Small intestine (tissue), 7 donors: ENCODE measurements around the gene PHKA2. TPM values are rescaled to one million over a fixed set of nuclear protein-coding genes. Genes with fewer than 3 reads are reported as not detected.

Experiments used
- DNase-seq, 2 donors: peaks; one replicate each; pipeline versions ENCODE4 v3.0.0 to v3.0.0-alpha.2; 2013
- FAIRE-seq: peaks from 2 replicates; lab custom pipeline; 2012; peaks lifted over from hg19 to GRCh38; lab: Jason Lieb, UNC
- H3K27ac ChIP-seq, 3 donors: one replicate each; pipeline ENCODE4 v1.5.1; 2013; ENCODE audit warnings: low read length in 2 of 3, mild to moderate bottlenecking in 2 of 3, control low read depth in 1 of 3, inconsistent platforms in 1 of 3, low read depth in 1 of 3, moderate library complexity in 1 of 3
- H3K27me3 ChIP-seq, 3 donors: one replicate each; pipeline ENCODE4 v1.6.1; 2013; ENCODE audit warnings: low read length in 3 of 3, inconsistent platforms in 1 of 3; ENCODE audit not compliant: control insufficient read depth in 3 of 3, insufficient read depth in 3 of 3
- H3K36me3 ChIP-seq, 3 donors: one replicate each; pipeline ENCODE4 v1.6.1; 2013; ENCODE audit warnings: low read length in 3 of 3, inconsistent platforms in 1 of 3, low read depth in 1 of 3, mild to moderate bottlenecking in 1 of 3, moderate library complexity in 1 of 3; ENCODE audit not compliant: control insufficient read depth in 3 of 3, insufficient read depth in 2 of 3
- H3K4me1 ChIP-seq, 3 donors: one replicate each; pipeline ENCODE4 v1.6.1; 2013; ENCODE audit warnings: low read length in 2 of 3, inconsistent platforms in 1 of 3, low read depth in 1 of 3, mild to moderate bottlenecking in 1 of 3, moderate library complexity in 1 of 3; ENCODE audit not compliant: control insufficient read depth in 3 of 3, insufficient read depth in 2 of 3
- H3K4me3 ChIP-seq, 3 donors: one replicate each; pipeline ENCODE4 v1.5.1; 2013; ENCODE audit warnings: low read length in 3 of 3, control low read depth in 1 of 3, inconsistent platforms in 1 of 3, low read depth in 1 of 3, mild to moderate bottlenecking in 1 of 3, moderate library complexity in 1 of 3
- H3K9me3 ChIP-seq, 2 donors: one replicate each; pipeline ENCODE4 v1.6.1; 2013; ENCODE audit warnings: low read depth in 1 of 2, low read length in 1 of 2; ENCODE audit not compliant: control insufficient read depth in 2 of 2, insufficient read depth in 1 of 2
- WGBS, 3 donors: extraction: QIAGEN DNeasy Blood & Tissue Kit; methylation state at CpG; one replicate each; pipeline ENCODE4 v1.1.7; 2013; 5-methylcytosine and 5-hydroxymethylcytosine counted together
- polyA plus RNA-seq, 4 donors: library from polyadenylated mRNA; stranded (reverse) in 3 of 4; unstranded in 1 of 4; fragments of 200-250 nt in 3 of 4; fragments of 120-200 nt in 1 of 4; gene quantifications; one replicate each; pipeline versions ENCODE4 v1.2.1 to v1.2.3, GENCODE V29; 2013
- donor health status: healthy with polysubstance abuse.
- donor health status: control.
- donor health status: control.
- donor health status: Bipolar disorder and iron deficiency.
- donor health status: healthy.

Gene PHKA2
- polyA plus RNA-seq, 4 donors, result 16.8 to 55.6 (median 21.4) TPM

DNA sequence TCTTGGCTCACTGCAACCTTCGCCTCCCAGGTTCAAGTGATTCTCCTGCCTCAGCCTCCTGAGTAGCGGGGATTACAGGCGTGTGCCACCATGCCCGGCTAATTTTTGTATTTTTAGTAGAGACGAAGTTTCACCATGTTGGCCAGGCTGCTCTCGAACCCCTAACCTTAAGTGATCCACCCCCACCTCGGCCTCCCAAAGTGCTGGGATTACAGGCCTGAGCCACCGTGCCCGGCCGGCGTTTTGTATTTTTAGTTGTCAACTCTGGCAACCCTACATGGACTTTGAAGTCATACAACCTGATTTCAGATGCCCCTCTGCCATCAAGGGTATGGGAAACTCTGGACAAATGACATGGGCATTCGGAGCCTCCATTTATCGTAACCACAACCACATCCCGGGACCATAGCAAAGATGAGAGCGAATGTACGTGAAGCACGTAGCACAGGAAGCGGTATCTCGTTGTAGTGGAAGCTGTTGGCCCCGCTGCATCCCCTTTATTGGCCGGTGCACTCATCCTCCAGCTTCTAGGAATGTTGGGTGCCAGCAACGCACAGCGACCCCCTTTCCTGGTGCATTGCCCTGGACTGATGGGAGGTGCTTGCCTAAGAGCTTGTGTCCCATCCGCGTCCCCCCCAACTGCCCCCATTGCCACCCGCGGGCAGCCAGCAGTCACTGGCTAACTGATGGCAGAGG is 109.2 kb downstream of the PHKA2 start:
- no peaks in the 10 kb centered on the region for H3K27me3 ChIP-seq
- WGBS, 3 donors, result 89 to 92% (median 91%) methylated on average over 23 to 27 of the region's 27 CpGs
- H3K27ac ChIP-seq, result no peak overlapping the region
- H3K4me1 ChIP-seq, result no peaks in the 10 kb centered on the region
- no peak for FAIRE-seq
- no peak overlapping the region for H3K4me3 ChIP-seq
- no peaks in the 10 kb centered on the region for H3K36me3 ChIP-seq
- no peak for DNase-seq
- no peaks in the 10 kb centered on the region for H3K9me3 ChIP-seq

DNA sequence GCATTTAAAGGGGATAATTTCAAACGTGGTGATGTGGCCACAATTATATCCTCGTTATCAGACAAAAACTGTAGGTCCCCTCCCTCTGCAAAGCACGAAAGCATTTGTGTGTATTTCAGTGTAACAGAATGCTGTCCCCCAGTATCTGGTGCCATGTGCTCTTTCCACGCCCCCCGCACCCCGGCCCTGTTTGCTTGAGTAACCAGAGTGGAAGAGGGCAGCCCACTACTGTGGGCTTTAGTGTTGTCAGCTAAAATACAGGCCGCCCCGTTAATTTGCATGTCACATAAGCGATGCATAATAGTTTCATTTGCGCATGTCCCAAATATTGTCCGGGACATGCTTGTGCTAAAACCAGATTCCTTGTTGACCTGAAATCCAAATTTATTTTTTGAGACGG is 110.1 kb downstream of the PHKA2 start:
- Histone ChIP-seq H3K4me3 (no peak overlapping the region), H3K27me3 (no peaks in the 10 kb centered on the region), H3K36me3 (no peaks in the 10 kb centered on the region), H3K27ac (no peak overlapping the region), H3K4me1 (no peaks in the 10 kb centered on the region), H3K9me3 (no peaks in the 10 kb centered on the region)
- 86 to 93% (median 87%) methylated on average over 12 of the region's 12 CpGs for WGBS, 3 donors
- FAIRE-seq (no peak), DNase-seq (no peak)

DNA sequence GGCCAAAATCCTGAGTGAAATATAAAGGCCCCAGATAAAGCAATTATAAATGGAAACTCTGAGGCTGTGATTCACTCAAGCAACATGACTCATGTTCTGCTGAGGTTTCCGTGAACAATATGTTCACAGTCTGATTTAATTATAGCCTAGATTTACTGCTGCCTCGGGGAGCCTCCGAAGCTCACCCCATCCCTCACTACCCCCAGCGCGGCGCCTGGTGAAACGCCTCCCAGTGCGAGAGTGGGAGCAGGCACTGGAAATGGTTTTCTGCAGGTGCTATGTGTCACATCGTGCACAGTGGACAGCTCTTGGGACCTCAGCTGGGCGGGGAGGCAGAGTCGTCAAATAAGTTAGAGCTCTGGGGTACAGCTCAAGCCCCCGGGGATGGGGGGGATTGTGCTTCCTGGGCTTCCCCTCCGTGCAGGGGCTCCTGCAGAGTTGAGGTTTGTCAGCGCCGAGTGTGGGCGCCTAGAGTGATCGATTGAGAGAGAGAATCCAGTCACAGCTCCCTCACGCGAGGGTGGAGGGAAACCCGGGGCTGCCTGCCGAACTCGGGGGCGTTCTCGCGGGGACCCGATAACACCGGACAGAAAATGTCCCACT is 110.6 kb downstream of the PHKA2 start:
- Histone ChIP-seq H3K4me3 (no peak overlapping the region), H3K9me3 (no peaks in the 10 kb centered on the region), H3K27me3 (no peaks in the 10 kb centered on the region), H3K36me3 (no peaks in the 10 kb centered on the region), H3K4me1 (no peaks in the 10 kb centered on the region), H3K27ac (no peak overlapping the region)
- FAIRE-seq (no peak), DNase-seq (no peak)
- 64 to 85% (median 77%) methylated on average over 26 to 27 of the region's 27 CpGs for WGBS, 3 donors

DNA sequence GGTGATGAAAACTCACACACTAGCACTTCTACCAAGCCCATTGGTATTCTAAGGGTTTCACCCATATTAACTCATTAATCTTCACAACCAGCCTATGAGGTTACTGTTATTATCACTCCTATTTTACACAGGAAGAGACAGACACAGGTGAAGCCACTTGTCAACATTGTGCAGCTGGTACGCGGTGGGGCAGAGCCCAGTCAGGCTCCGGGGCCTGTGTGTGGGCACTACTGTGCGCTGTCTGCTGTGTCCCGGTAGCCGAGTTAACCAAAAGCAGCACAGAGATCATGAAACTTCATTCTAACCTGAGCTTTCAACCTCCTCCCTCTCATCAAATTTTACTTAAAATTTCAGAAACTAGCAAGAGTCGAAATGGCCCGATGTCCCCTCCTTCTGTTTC is 111.3 kb downstream of the PHKA2 start:
- H3K4me3 ChIP-seq, result no peak overlapping the region
- FAIRE-seq (no peak), DNase-seq (no peak)
- no peaks in the 10 kb centered on the region for H3K27me3 ChIP-seq
- 89 to 93% (median 92%) methylated on average over 7 to 8 of the region's 8 CpGs for WGBS, 3 donors
- no peaks in the 10 kb centered on the region for H3K36me3 ChIP-seq
- no peak overlapping the region for H3K27ac ChIP-seq
- no peaks in the 10 kb centered on the region for H3K9me3 ChIP-seq
- no peaks in the 10 kb centered on the region for H3K4me1 ChIP-seq

DNA sequence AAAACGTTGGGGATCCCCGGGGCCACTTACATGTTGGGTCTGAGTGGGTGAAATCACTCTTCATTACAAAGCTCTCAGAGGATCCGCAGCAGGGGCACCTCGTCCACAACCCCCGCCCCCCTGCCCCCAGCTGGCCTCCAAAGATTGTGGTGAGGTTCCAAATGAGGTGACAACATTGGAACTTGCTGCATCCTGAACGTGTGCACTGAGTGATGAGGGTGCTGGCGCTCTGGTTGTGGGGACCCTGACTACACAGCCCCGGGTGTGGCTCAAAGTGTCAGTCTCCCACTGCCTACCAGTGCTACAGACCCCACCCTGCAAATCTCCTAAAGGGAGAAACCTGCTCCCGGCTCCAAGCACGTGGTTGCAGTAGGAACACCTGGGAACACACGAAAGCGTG is 111.9 kb downstream of the PHKA2 start:
- DNase-seq (no peak), FAIRE-seq (no peak)
- no peaks in the 10 kb centered on the region for H3K27me3 ChIP-seq
- no peaks in the 10 kb centered on the region for H3K36me3 ChIP-seq
- H3K4me1 ChIP-seq, result no peaks in the 10 kb centered on the region
- no peak overlapping the region for H3K27ac ChIP-seq
- H3K9me3 ChIP-seq, result no peaks in the 10 kb centered on the region
- no peak overlapping the region for H3K4me3 ChIP-seq
- 44 to 76% (median 68%) methylated on average over 12 of the region's 12 CpGs for WGBS, 3 donors

DNA sequence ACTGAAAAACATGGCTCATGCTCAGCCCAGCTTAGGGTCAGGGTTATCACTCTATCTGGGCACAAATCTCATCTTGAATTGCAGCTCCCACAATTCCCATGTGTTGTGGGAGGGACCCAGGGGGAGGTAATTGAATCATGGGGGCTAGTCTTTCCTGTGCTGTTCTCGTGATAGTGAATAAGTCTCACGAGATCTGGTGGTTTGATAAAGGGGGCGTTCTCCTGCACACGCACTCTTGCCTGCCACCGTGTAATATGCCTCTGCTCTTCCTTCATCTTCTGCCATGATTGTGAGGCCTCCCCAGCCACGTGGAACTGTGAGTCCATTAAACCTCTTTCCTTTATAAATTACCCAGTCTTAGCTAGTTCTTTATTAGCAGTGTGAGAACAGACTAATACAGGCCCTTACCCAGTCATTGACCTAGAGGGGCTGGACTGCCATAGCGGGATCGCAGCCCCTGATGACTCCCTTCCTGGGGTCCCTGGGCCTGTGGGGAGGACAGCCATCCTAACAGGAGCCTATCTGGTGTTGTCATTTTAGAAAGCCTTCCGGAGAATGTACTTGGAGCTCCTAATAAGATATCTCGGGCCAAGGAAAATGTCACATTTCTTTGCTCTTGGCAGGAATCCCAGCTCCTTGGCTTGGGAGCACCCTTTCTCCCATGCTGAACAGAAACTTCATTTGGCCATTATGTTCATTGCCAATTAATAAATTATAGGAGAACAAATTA is 112.6 kb downstream of the PHKA2 start:
- Histone ChIP-seq H3K27me3 (no peaks in the 10 kb centered on the region), H3K27ac (peak overlapping the region in 1 of 3 donors; percentile 38), H3K36me3 (no peaks in the 10 kb centered on the region), H3K4me3 (no peak overlapping the region), H3K4me1 (no peaks in the 10 kb centered on the region), H3K9me3 (no peaks in the 10 kb centered on the region)
- DNase-seq, result no peak
- WGBS, 3 donors, result 62 to 75% (median 72%) methylated on average over 10 of the region's 10 CpGs
- FAIRE-seq, result no peak

DNA sequence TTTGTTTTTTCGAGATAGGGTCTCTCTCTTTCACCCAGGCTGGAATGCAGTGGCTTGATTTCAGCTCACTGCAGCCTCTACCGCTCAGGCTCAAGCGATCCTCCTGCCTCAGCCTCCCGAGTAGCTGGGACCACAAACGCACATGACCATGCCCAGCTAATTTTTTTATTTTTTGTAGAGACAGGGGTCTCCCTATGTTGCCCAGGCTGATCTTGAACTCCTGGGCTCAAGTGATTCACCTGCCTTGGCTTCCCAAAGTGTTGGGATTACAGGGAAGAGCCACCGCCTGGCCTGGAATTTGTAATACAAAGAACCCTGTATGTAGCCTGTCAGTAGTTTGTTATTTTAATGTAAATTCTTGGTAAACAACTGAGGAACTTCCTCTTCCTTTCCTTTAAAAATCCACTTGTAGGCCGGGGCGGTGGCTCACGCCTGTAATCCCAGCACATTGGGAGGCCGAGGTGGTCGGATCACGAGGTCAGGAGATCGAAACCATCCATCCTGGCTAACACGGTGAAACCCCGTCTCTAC is 119.5 kb downstream of the PHKA2 start:
- Histone ChIP-seq H3K27me3 (no peaks in the 10 kb centered on the region), H3K4me3 (no peak overlapping the region), H3K27ac (no peak overlapping the region), H3K36me3 (no peaks in the 10 kb centered on the region), H3K4me1 (no peaks in the 10 kb centered on the region), H3K9me3 (no peaks in the 10 kb centered on the region)
- FAIRE-seq (no peak), DNase-seq (no peak)
- WGBS, 3 donors, result 87 to 90% (median 90%) methylated on average over 15 of the region's 15 CpGs

DNA sequence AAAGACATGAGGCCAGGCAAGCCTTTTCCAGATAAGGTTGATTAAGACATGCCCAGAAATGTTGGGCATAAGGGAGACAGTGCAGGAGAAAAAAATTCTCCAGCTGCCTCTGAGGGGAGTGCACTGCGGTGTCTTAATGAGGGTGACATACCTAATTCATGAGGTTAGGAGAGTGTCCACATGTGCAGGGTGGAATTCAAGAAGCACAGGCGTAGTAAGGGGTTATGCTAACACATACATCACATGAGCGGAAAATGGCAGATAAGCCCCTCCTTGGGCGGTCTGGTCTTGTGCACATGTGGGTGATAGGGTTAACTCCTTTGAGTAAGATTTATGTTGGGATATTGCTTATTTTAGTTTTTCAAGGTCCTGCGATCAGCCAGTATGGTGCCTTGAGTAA is 122.4 kb downstream of the PHKA2 start:
- 89 to 95% (median 91%) methylated on average over 5 of the region's 5 CpGs for WGBS, 3 donors
- Histone ChIP-seq H3K36me3 (no peaks in the 10 kb centered on the region), H3K9me3 (no peaks in the 10 kb centered on the region), H3K27me3 (no peaks in the 10 kb centered on the region), H3K4me3 (no peak overlapping the region), H3K27ac (no peak overlapping the region), H3K4me1 (no peaks in the 10 kb centered on the region)
- no peak for FAIRE-seq
- DNase-seq, result no peak
